GM12865 (cell line): ENCODE results near the gene ZBTB7C.

Source experiments
- DNase-seq: peaks from one replicate; pipeline ENCODE4 v3.0.0; 2010; ENCODE audit warnings: low read depth
- H3K4me3 ChIP-seq: 2 replicates; pipeline ENCODE4 v1.5.1; 2011; ENCODE audit warnings: mild to moderate bottlenecking, low read depth, low read length, control low read depth
- CTCF ChIP-seq: IDR thresholded peaks from 2 replicates; pipeline ENCODE4 v1.5.1; 2011; ENCODE audit warnings: low read length, control low read depth, low read depth, inconsistent platforms; ENCODE audit not compliant: insufficient read depth; ENCODE audit errors: missing control alignments

The ZBTB7C gene

GRCh38 chr18:48433541-48433940, 24.4 kb upstream of the ZBTB7C start:
- H3K4me3 ChIP-seq, result no peak overlapping the region
- no peak for DNase-seq
- TF ChIP-seq CTCF, result no peak

- no peak for TF ChIP-seq CTCF
- no peak for DNase-seq
- H3K4me3 ChIP-seq, result no peak overlapping the region
These were observed 21.0 kb upstream of the ZBTB7C start for GRCh38 chr18:48430150-48430549.

GRCh38 chr18:48428475-48429177, 19.4 kb upstream of the ZBTB7C start:
- DNase-seq, result no peak
- TF ChIP-seq CTCF, result no peak
- H3K4me3 ChIP-seq, result no peak overlapping the region

- no peak for TF ChIP-seq CTCF
- no peak for DNase-seq
- no peak overlapping the region for H3K4me3 ChIP-seq
These were observed 13.8 kb upstream of the ZBTB7C start for GRCh38 chr18:48422947-48423378.

GRCh38 chr18:48419277-48420022, 10.3 kb upstream of the ZBTB7C start:
- no peak for DNase-seq
- no peak overlapping the region for H3K4me3 ChIP-seq
- TF ChIP-seq CTCF, result no peak

GRCh38 chr18:48418539-48419276, 9.5 kb upstream of the ZBTB7C start:
- no peak for DNase-seq
- H3K4me3 ChIP-seq, result no peak overlapping the region
- no peak for TF ChIP-seq CTCF
